Uterus (tissue), 2 donors: ENCODE data around the gene SLC6A4.

ENCODE experiments used
- CTCF ChIP-seq, 4 experiments: fragments of 200-600 bp in 2 of 4; fragments of 450-650 bp in 2 of 4; sonication (generic) in 2 of 4; IDR thresholded peaks; one replicate each; pipeline ENCODE4 v1.5.1; 2016 to 2019; ENCODE audit warnings: antibody characterized with exemption in 4 of 4, mild to moderate bottlenecking in 2 of 4, moderate library complexity in 1 of 4
- POLR2A ChIP-seq, 2 donors: fragments of 450-650 bp; IDR thresholded peaks; one replicate each; pipeline ENCODE4 v1.6.1; 2016; ENCODE audit warnings: antibody characterized with exemption in 2 of 2, mild to moderate bottlenecking in 1 of 2, moderate library complexity in 1 of 2

- TF ChIP-seq POLR2A (IDR thresholded peaks at IDR 0.05) (no peak), CTCF (IDR thresholded peaks at IDR 0.05) (no peak)
Observed at GRCh38 chr17:30236297-30236624, 764 bp upstream of the SLC6A4 start.
